Neural crest cell (in vitro differentiated cells): ENCODE results near the gene TLNRD1. TPM values are rescaled to one million over a fixed set of nuclear protein-coding genes. Genes with fewer than 3 reads are reported as not detected.
A peak's percentile ranks its signal among the peaks of the same experiment; 100 is the strongest.

Experiments
- DNase-seq: peaks from one replicate; pipeline ENCODE4 v3.0.0; 2021; ENCODE audit warnings: low read depth, mixed read lengths, low spot score
- H3K27ac Mint-ChIP-seq: one replicate; pipeline ENCODE4 v1.8.0; 2021; ENCODE audit warnings: mild to moderate bottlenecking, mixed read lengths; ENCODE audit not compliant: unreplicated experiment
- H3K27me3 Mint-ChIP-seq: 2 replicates; pipeline ENCODE4 v1.8.0; 2021; ENCODE audit warnings: low read depth, mild to moderate bottlenecking, mixed read lengths
- H3K36me3 Mint-ChIP-seq: 2 replicates; pipeline ENCODE4 v1.8.0; 2021; ENCODE audit warnings: low read depth, mild to moderate bottlenecking, mixed read lengths
- H3K4me1 Mint-ChIP-seq: 2 replicates; pipeline ENCODE4 v1.8.0; 2021; ENCODE audit warnings: mixed read lengths
- H3K4me3 Mint-ChIP-seq: one replicate; pipeline ENCODE4 v1.8.0; 2021; ENCODE audit warnings: mild to moderate bottlenecking, mixed read lengths
- H3K9me3 Mint-ChIP-seq: 2 replicates; pipeline ENCODE4 v1.8.0; 2021; ENCODE audit warnings: mixed read lengths
- CTCF ChIP-seq: fragments of 200-600 bp; sonication (generic); conservative IDR thresholded peaks from 2 replicates; pipeline ENCODE4 v1.5.0; 2021; ENCODE audit warnings: antibody characterized with exemption, mild to moderate bottlenecking
- total RNA-seq: library from RNA; stranded (reverse); gene quantifications from 2 replicates; pipeline ENCODE4 v1.2.1, GENCODE V29; 2021

The TLNRD1 gene
- total RNA-seq, 1 donor from 2014 or later = 31.7 TPM

GRCh38 chr15:80972276-80972675, 28.4 kb upstream of the TLNRD1 start:
- Mint-ChIP-seq H3K27me3 (no peaks in the 10 kb centered on the region), H3K9me3 (no peaks in the 10 kb centered on the region), H3K36me3 (no peaks in the 10 kb centered on the region), H3K27ac (no peak overlapping the region), H3K4me1 (peaks cover 12% of the 10 kb centered on the region), H3K4me3 (no peak overlapping the region)
- TF ChIP-seq CTCF = no peak
- no peak for DNase-seq

GRCh38 chr15:80974914-80975313, 25.8 kb upstream of the TLNRD1 start:
- peaks cover 15% of the 10 kb centered on the region for H3K4me1 Mint-ChIP-seq
- no peak overlapping the region for H3K27ac Mint-ChIP-seq
- H3K36me3 Mint-ChIP-seq = peaks cover 8% of the 10 kb centered on the region
- no peak for DNase-seq
- H3K4me3 Mint-ChIP-seq = no peak overlapping the region
- H3K27me3 Mint-ChIP-seq = no peaks in the 10 kb centered on the region
- TF ChIP-seq CTCF = no peak
- H3K9me3 Mint-ChIP-seq = no peaks in the 10 kb centered on the region

- peaks cover 13% of the 10 kb centered on the region for H3K4me1 Mint-ChIP-seq
- TF ChIP-seq CTCF = no peak
- H3K4me3 Mint-ChIP-seq = no peak overlapping the region
- no peaks in the 10 kb centered on the region for H3K9me3 Mint-ChIP-seq
- H3K36me3 Mint-ChIP-seq = peaks cover 10% of the 10 kb centered on the region
- no peaks in the 10 kb centered on the region for H3K27me3 Mint-ChIP-seq
- H3K27ac Mint-ChIP-seq = peak overlapping the region; percentile 53
- no peak for DNase-seq
Observed at GRCh38 chr15:80976851-80977250, 23.9 kb upstream of the TLNRD1 start.

DNA sequence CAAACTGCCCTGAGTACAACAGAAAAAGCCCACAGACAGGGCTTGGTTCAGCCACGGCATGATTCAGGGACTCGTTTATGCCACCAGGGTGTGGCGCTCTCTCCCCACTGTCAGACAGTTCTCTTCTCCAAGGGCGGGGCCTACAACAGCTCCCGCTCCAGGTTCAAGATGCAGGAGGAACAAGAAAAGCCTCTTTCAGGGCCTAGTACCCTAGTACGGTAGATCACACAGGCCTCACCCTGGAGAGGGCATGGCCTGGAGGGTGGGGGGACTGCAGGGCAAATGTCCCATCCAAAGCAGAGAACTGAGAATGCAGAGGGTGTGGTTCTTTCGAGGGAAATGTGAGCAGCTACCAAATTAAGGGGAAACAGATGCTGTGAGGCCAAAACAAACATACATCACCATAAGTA, 23.1 kb upstream of the TLNRD1 start:
- peak; percentile 63 for DNase-seq
- Mint-ChIP-seq H3K27me3 (no peaks in the 10 kb centered on the region), H3K4me3 (no peak overlapping the region), H3K4me1 (peaks cover 13% of the 10 kb centered on the region), H3K36me3 (peaks cover 10% of the 10 kb centered on the region), H3K27ac (no peak overlapping the region), H3K9me3 (no peaks in the 10 kb centered on the region)
- TF ChIP-seq CTCF = peak; percentile 81

DNA sequence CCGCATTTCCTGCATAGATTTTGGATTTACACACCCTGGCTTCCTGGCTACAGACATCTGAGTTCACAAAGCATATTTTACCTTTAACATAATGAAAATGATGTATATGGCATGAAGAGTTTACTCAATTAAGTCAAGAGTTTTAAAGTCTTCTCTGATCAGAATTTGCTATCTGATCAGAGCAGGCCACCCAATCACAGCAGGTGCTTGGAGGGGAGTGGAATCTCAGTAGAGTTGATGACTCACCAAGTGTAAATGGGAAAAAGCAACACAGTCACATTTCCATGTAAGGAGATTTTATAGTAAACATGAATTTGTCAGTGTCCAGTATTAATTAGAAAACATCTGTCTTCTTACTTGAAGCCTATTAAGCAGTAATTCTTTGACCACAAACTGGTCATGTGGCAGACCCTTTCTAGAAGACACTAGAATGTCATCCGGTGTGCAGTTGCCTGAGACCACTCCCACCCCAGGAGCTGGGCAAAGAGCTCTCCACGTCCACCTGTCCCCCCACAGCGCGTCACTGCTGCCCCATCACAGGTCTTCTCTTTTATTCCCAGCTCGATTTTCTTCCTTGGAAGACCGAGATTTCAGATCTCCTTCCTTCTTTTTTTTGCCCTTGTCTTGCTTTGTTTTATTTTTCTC, 21.9 kb upstream of the TLNRD1 start:
- H3K9me3 Mint-ChIP-seq = no peaks in the 10 kb centered on the region
- H3K4me1 Mint-ChIP-seq = peaks cover 10% of the 10 kb centered on the region
- H3K27me3 Mint-ChIP-seq = no peaks in the 10 kb centered on the region
- no peak overlapping the region for H3K4me3 Mint-ChIP-seq
- TF ChIP-seq CTCF = no peak
- DNase-seq = no peak
- H3K36me3 Mint-ChIP-seq = peaks cover 10% of the 10 kb centered on the region
- H3K27ac Mint-ChIP-seq = no peak overlapping the region
